Activated CD8-positive, alpha-beta memory T cell treated with anti-CD3 and anti-CD28 coated beads, Interleukin-2, amount 10 ng/mL, durations not matched to agents 7 days and 5 days (primary cell): ENCODE measurements around the gene MYL3. TPM values are rescaled to one million over a fixed set of nuclear protein-coding genes. Genes with fewer than 3 reads are reported as not detected.
"Not testable (repeated sequence)": the region's sequence is repeated elsewhere in the genome, so short reads cannot be mapped to it uniquely, and the experiment has no call there.

Source experiments
- ATAC-seq: fragments of 150-1000 bp; cut with Tn5 transposase; one replicate; pipeline ENCODE4 v1.10.0; 2021; ENCODE audit warnings: moderate library complexity
- CTCF ChIA-PET: fragments of 350-600 bp; sonication (Branson Sonifier 250); formaldehyde crosslinking; loops from one replicate; lab custom pipeline; 2021; ENCODE audit warnings: antibody characterized with exemption; lab: Charles Lee
- DNase-seq: peaks from one replicate; pipeline ENCODE4 v3.0.0-alpha.2; 2020
- H3K27ac Mint-ChIP-seq: one replicate; pipeline ENCODE4 v1.8.0; 2021; ENCODE audit warnings: mild to moderate bottlenecking, mixed read lengths
- H3K27me3 Mint-ChIP-seq: one replicate; pipeline ENCODE4 v1.8.0; 2021; ENCODE audit warnings: mixed read lengths
- H3K36me3 Mint-ChIP-seq: one replicate; pipeline ENCODE4 v1.8.0; 2021; ENCODE audit warnings: mild to moderate bottlenecking, mixed read lengths
- H3K4me1 Mint-ChIP-seq: one replicate; pipeline ENCODE4 v1.8.0; 2021; ENCODE audit warnings: mixed read lengths
- H3K4me3 Mint-ChIP-seq: one replicate; pipeline ENCODE4 v1.8.0; 2021; ENCODE audit warnings: mild to moderate bottlenecking, moderate library complexity, mixed read lengths
- H3K9me3 Mint-ChIP-seq: one replicate; pipeline ENCODE4 v1.8.0; 2022; ENCODE audit warnings: low read depth, mixed read lengths
- total RNA-seq, 2 experiments: library from RNA; stranded (reverse); gene quantifications; one replicate each; pipeline ENCODE4 v1.2.3, GENCODE V29; 2021

The MYL3 gene
- total RNA-seq, result not detected

DNA sequence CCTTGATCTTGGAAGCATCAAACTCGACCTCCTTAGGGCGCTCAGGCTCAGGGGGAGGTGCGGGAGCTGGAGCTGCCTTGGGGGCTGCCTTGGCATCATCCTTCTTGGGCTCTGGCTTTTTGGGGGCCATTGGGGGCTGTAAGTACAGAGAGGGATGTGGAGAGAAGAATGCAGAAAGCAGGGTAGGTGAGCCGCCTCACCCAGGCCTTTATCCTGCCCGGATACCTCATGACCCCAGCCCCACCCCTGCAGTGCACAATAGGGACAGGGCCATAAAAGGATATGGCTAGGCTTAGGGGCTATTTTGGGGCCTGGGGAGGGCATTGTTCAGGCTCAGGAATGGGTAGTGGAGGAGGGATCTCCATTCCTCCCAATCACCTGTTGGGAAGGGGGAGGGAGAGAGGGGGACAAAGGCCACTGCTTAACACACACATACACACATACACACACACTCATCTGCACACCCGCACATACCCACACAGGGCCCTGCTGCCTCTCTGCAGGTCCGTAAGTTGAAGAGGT, at the start of gene MYL3:
TSS of gene MYL3 (minus strand) at position 184 of the 522 bp plus-strand sequence. CDS start at position 130, 54 bp downstream.
- no peak within 1 kb of the TSS for H3K27ac Mint-ChIP-seq
- H3K4me1 Mint-ChIP-seq, result no peaks in the 10 kb centered on the region
- DNase-seq, result no peak
- no peak within 1 kb of the TSS for H3K4me3 Mint-ChIP-seq
- ATAC-seq, result no peak
- no peaks in the 10 kb centered on the region for H3K27me3 Mint-ChIP-seq
- CTCF ChIA-PET, result interaction anchor here (1.3 kb wide), 1 partner anchor 46 kb away, joined by 5 read pairs; no protein-coding TSS in a partner anchor
- no peaks in the 10 kb centered on the region for H3K9me3 Mint-ChIP-seq
- no peaks in the 10 kb centered on the region for H3K36me3 Mint-ChIP-seq

DNA sequence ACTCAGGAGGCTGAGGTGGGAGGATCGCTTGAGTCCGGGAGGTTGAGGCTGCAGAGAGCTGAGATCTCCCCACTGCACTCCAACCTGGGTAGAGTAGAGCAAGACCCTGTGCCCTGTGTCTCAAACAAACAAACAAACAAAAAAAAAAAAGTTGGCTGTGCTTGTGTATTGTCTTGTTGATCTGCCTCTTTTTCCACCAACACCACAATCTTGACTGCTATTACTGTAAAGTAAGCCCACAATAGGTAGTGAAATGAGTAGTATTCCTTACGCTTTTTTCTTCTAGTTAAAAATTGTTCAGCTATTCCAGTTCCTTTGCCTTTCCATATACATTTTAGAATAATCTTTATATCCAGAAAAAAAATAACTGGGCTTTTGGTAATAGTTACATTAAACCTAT, 49.7 kb upstream of the MYL3 start:
- no peak overlapping the region for H3K27ac Mint-ChIP-seq
- ATAC-seq (peak; percentile 46), DNase-seq (no peak)
- H3K36me3 Mint-ChIP-seq, result peaks cover 19% of the 10 kb centered on the region
- CTCF ChIA-PET, result interaction anchor here (0.8 to 2.1 kb wide), 7 partner anchors 10 to 234 kb away, joined by 3 to 7 read pairs (median 3); no protein-coding TSS in a partner anchor
- no peaks in the 10 kb centered on the region for H3K27me3 Mint-ChIP-seq
- no peak overlapping the region for H3K4me3 Mint-ChIP-seq
- peaks cover 34% of the 10 kb centered on the region for H3K4me1 Mint-ChIP-seq
- peaks cover 2% of the 10 kb centered on the region for H3K9me3 Mint-ChIP-seq

- DNase-seq, ATAC-seq, H3K27me3 Mint-ChIP-seq, H3K36me3 Mint-ChIP-seq, H3K9me3 Mint-ChIP-seq, H3K27ac Mint-ChIP-seq, H3K4me3 Mint-ChIP-seq: not testable (repeated sequence)
- H3K4me1 Mint-ChIP-seq, result peaks cover 31% of the 10 kb centered on the region
- CTCF ChIA-PET, result interaction anchor here (1.3 kb wide), 1 partner anchor 9 kb away, joined by 3 read pairs; no protein-coding TSS in a partner anchor
Observed at GRCh38 chr3:46910914-46911313, 47.7 kb upstream of the MYL3 start.

- H3K27ac Mint-ChIP-seq, result no peak overlapping the region
- H3K9me3 Mint-ChIP-seq, result no peaks in the 10 kb centered on the region
- H3K36me3 Mint-ChIP-seq, result peaks cover 4% of the 10 kb centered on the region
- ATAC-seq (no peak), DNase-seq (no peak)
- H3K4me1 Mint-ChIP-seq, result peaks cover 26% of the 10 kb centered on the region
- no peak overlapping the region for H3K4me3 Mint-ChIP-seq
- no peaks in the 10 kb centered on the region for H3K27me3 Mint-ChIP-seq
- CTCF ChIA-PET, result interaction anchor here (0.6 to 2.5 kb wide), 47 partner anchors 8 to 470 kb away, joined by 3 to 20 read pairs (median 4); partner anchors contain the start of genes ALS2CL, MYL3, NBEAL2 and PTPN23
Observed at GRCh38 chr3:46910166-46910760, 47.0 kb upstream of the MYL3 start.

- Mint-ChIP-seq H3K27me3 (no peaks in the 10 kb centered on the region), H3K4me3 (no peak overlapping the region), H3K9me3 (no peaks in the 10 kb centered on the region), H3K27ac (no peak overlapping the region), H3K36me3 (peaks cover 2% of the 10 kb centered on the region), H3K4me1 (peaks cover 24% of the 10 kb centered on the region)
- CTCF ChIA-PET, result interaction anchor here (0.6 to 2.5 kb wide), 50 partner anchors 8 to 471 kb away, joined by 3 to 20 read pairs (median 4); partner anchors contain the start of genes ALS2CL, MYL3, NBEAL2 and PTPN23
- peak; percentile 84 for ATAC-seq
- peak; percentile 89 for DNase-seq
Observed at GRCh38 chr3:46909535-46910161, 46.4 kb upstream of the MYL3 start.

DNA sequence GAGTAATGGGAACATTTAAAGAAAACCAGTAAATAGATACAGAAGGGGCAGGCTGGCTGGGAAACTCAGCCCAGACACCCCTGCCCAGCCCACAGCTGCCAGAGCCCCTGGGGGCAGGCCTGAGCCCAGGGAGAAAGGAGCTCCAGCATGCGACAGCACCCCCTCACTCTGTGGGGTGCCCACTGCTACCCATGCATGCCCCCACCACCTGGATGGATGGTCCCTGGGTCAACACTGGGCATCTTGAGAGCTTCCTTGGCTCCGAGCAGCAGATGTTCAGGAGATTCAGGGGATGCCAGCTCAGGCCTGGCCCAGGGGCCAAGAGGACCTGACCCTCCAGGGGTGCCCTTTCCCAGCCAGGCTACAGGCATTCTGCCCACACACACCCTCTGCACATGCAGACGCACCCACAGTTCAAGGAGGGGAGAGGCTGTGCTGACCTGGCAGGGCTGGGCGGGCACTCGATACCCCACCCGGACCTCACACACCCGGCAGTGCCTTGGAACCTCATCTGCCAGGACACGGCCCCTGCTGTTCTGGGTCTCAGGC, 45.8 kb upstream of the MYL3 start:
- no peaks in the 10 kb centered on the region for H3K9me3 Mint-ChIP-seq
- DNase-seq (no peak), ATAC-seq (no peak)
- no peaks in the 10 kb centered on the region for H3K27me3 Mint-ChIP-seq
- H3K27ac Mint-ChIP-seq, result no peak overlapping the region
- CTCF ChIA-PET, result interaction anchor here (0.7 to 2.5 kb wide), 47 partner anchors 9 to 472 kb away, joined by 3 to 20 read pairs (median 4); partner anchors contain the start of genes ALS2CL, MYL3, NBEAL2 and PTPN23
- no peak overlapping the region for H3K4me3 Mint-ChIP-seq
- peaks cover 2% of the 10 kb centered on the region for H3K36me3 Mint-ChIP-seq
- H3K4me1 Mint-ChIP-seq, result peaks cover 22% of the 10 kb centered on the region

- Mint-ChIP-seq H3K36me3 (peaks cover 2% of the 10 kb centered on the region), H3K4me3 (no peak overlapping the region), H3K27ac (no peak overlapping the region), H3K4me1 (peaks cover 17% of the 10 kb centered on the region), H3K27me3 (no peaks in the 10 kb centered on the region), H3K9me3 (no peaks in the 10 kb centered on the region)
- CTCF ChIA-PET, result interaction anchor here (1.0 to 2.5 kb wide), 18 partner anchors 8 to 472 kb away, joined by 3 to 20 read pairs (median 4); partner anchors contain the start of genes ALS2CL, NBEAL2 and PTPN23
- no peak for ATAC-seq
- DNase-seq, result no peak
Observed at GRCh38 chr3:46908294-46908985, 45.2 kb upstream of the MYL3 start.

GRCh38 chr3:46907960-46908293, 44.7 kb upstream of the MYL3 start:
- Mint-ChIP-seq H3K4me1 (peaks cover 14% of the 10 kb centered on the region), H3K9me3 (no peaks in the 10 kb centered on the region), H3K36me3 (peaks cover 2% of the 10 kb centered on the region), H3K4me3 (no peak overlapping the region), H3K27ac (no peak overlapping the region), H3K27me3 (no peaks in the 10 kb centered on the region)
- CTCF ChIA-PET, result interaction anchor here (2.1 to 2.5 kb wide), 4 partner anchors 7 to 72 kb away, joined by 6 to 18 read pairs (median 14); partner anchors contain the start of gene NBEAL2
- ATAC-seq, result no peak
- DNase-seq, result no peak

DNA sequence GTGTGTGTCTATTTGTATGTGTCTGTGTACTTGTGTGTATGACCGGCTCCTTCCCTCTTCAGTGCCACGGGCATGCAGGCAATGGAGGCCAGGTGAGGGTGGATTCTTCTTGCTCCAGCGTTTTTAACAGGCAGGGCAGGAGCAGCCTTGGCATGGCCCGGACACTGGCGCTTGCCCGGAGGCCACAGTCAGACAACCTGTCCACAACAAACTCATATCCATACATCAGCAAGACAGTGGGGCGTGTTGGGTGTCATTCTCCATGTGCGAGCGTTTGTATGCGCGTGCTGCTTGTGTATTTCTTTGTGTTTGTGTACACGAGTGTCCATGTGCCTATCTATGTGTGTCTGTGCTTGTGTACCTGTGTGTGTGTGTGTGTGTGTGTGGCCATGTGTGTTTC, 44.0 kb upstream of the MYL3 start:
- Mint-ChIP-seq H3K9me3 (no peaks in the 10 kb centered on the region), H3K4me1 (peaks cover 9% of the 10 kb centered on the region), H3K27ac (no peak overlapping the region), H3K36me3 (peaks cover 1% of the 10 kb centered on the region), H3K4me3 (no peak overlapping the region), H3K27me3 (no peaks in the 10 kb centered on the region)
- CTCF ChIA-PET, result no interaction called here
- DNase-seq (no peak), ATAC-seq (no peak)

DNA sequence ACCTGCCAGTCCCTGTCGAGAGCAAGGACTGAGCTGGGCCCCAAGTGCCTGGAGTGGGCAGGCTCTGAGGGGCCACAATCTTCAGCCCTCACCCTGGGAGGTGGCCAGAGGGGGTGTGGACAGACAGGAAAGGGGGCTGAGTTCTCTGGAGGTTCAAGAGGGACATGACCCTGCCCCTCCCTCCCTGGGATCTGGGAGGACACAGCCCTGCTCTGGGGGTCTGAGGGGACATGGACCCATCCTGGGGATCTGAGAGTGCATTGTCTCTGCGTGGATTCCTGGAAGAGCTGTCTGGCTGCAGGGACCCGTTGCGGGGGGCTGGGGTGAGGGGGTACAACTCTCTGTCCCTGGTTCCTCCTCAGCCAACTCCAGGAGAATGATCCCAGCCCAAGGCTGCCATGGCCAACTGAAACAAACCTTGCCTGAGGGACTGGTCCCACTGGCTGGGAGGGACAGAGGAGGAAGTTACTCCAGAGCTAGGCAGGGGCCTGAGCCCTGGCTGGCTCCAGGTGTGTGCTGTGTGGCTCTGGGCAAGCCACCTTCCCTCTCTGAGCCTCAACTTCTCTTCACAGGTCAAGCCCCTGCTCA, 43.3 kb upstream of the MYL3 start:
- CTCF ChIA-PET, result interaction anchor here (1.0 to 1.2 kb wide), 2 partner anchors 9 to 11 kb away, joined by 3 read pairs; no protein-coding TSS in a partner anchor
- Mint-ChIP-seq H3K27ac (no peak overlapping the region), H3K4me1 (peaks cover 8% of the 10 kb centered on the region), H3K36me3 (no peaks in the 10 kb centered on the region), H3K27me3 (no peaks in the 10 kb centered on the region), H3K9me3 (no peaks in the 10 kb centered on the region), H3K4me3 (no peak overlapping the region)
- no peak for ATAC-seq
- no peak for DNase-seq

GRCh38 chr3:46905661-46906451, 42.6 kb upstream of the MYL3 start:
- no peak overlapping the region for H3K27ac Mint-ChIP-seq
- H3K36me3 Mint-ChIP-seq, result no peaks in the 10 kb centered on the region
- H3K9me3 Mint-ChIP-seq, result no peaks in the 10 kb centered on the region
- H3K27me3 Mint-ChIP-seq, result no peaks in the 10 kb centered on the region
- H3K4me3 Mint-ChIP-seq, result no peak overlapping the region
- H3K4me1 Mint-ChIP-seq, result peaks cover 8% of the 10 kb centered on the region
- CTCF ChIA-PET, result interaction anchor here (0.9 to 1.2 kb wide), 3 partner anchors 8 to 10 kb away, joined by 3 read pairs; no protein-coding TSS in a partner anchor
- DNase-seq (no peak), ATAC-seq (no peak)

GRCh38 chr3:46905213-46905560, 41.9 kb upstream of the MYL3 start:
- Mint-ChIP-seq H3K9me3 (no peaks in the 10 kb centered on the region), H3K27me3 (no peaks in the 10 kb centered on the region), H3K4me1 (peaks cover 8% of the 10 kb centered on the region), H3K36me3 (no peaks in the 10 kb centered on the region), H3K27ac (no peak overlapping the region), H3K4me3 (no peak overlapping the region)
- ATAC-seq, result no peak
- CTCF ChIA-PET, result interaction anchor here (0.9 kb wide), 1 partner anchor 9 kb away, joined by 3 read pairs; no protein-coding TSS in a partner anchor
- no peak for DNase-seq
